ENCODE measurements around the gene SULT1A4.
"Not testable (repeated sequence)": the region's sequence is repeated elsewhere in the genome, so short reads cannot be mapped to it uniquely, and the experiment has no call there.

The SULT1A4 gene

DNA sequence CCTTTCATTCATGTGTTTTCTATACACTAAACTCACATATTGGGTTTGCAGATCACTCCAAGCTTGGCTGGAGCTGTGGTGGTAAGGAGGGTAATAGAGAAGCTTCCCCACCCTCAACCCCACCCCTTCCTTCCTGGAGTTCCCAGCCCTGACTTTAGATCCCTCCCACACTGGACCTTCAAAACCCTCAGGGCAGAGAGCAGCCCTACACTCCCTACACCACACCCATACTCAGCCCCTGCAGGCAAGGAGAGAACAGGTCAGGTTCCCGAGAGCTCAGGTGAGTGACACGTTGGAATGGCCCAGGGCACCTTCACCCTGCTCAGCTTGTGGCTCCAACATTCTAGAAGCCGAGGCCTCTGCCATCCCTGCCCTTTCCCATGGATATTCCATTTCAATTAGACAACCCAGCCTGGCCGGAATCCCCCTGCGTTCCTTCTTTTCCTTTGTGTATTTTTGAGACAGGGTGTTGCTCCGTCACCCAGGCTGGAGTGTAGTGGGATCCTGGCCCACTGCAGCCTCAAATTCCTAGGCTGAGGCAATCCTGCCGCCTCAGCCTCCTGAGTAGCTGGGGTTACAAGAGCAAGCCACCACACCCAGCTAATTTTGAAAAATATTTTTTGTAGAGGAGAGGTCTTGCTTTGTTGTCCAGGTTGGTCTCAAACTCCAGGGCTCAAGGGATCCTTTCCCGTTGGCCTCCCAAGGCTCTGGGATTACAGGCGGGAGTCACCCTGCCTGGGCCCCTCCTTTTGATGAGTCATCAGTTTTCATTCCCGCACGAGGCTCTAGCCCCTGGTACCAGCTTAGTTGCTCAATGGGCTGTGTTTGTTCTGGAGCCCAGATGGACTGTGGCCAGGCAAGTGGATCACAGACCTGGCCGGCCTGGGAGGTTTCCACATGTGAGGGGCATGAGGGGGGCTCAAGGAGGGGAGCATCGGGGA is at the start of gene SULT1A4:
TSS of gene SULT1A4 (plus strand) at position 208 of the 941 bp plus-strand sequence. CDS start 1,473 bp downstream, outside the sequence.
- DNase-seq = not testable (repeated sequence)

DNA sequence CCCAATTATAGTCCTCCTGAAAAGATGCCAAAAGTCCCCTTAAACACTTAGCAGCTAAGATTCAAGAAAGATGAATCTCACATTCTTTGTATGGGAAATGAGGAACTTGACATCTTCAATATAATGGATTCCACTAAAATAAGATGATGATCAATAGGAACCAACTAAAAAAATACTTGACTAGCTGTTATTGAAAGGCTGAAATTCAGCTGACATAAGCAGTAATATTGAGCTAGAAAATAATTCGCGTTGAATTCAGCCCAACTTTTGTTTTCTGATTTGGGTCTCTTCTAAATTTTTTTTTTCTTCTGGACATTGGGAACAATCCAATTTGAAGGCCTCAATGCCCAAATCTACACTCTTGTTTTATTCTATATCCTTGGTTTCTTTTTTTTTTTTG is 36.1 kb upstream of the SULT1A4 start:
- DNase-seq = not testable (repeated sequence)

DNA sequence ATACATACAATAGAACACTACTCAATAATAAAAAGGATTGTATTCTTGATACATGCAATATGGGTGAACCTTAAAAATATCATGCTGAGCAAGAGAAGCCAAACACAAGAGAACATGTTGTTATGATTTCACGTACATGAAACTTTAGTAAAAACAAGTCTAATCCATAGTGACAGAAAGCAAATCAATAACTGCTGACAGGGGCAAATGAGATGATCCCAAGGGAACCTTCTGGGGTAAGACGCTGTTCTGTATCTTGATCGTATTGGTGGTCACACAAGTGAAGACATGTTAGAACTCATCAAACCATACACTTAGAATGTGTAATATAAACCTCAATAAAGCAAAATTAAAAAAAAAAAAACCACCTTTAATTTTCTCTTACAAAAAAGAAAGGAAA is 34.3 kb upstream of the SULT1A4 start:
- not testable (repeated sequence) for DNase-seq

DNA sequence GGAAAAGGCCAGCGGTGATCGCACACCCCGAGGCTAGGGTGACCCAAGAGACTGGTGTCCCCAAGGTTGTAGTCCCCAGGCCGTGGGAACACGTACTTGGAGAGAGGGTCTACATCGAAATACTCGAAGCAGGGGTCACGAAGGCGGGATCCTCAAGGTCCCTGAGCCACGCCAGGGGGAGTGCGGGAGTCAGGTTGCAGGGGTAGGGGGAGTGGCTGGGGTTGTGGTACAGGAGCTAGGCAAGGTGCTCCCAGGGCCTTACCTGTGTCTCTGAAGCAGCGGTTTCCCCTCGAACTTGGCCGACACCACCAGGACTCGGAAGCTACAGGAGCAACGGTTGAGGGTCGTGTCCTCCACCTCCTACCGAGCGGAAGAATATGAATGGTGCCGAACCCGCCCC is 6.0 kb upstream of the SULT1A4 start:
- not testable (repeated sequence) for DNase-seq

- not testable (repeated sequence) for DNase-seq
Measured at GRCh38 chr16:29454269-29454668, 5.4 kb upstream of the SULT1A4 start, which contains the start of the genes BOLA2 and SLX1B. Gene BOLA2 (minus strand): TSS chr16:29454351. CDS start chr16:29454253, 98 bp downstream. Gene SLX1B (plus strand): TSS chr16:29454533.

- not testable (repeated sequence) for DNase-seq
Measured at GRCh38 chr16:29454828-29455227, 4.9 kb upstream of the SULT1A4 start.

- DNase-seq = not testable (repeated sequence)
Measured at GRCh38 chr16:29457660-29458059, 2.1 kb upstream of the SULT1A4 start.

- DNase-seq = not testable (repeated sequence)
Measured at GRCh38 chr16:29460647-29461030, 926 bp downstream of the SULT1A4 start.

- not testable (repeated sequence) for DNase-seq
Measured at GRCh38 chr16:29465985-29466824, 6.5 kb downstream of the SULT1A4 start.

DNA sequence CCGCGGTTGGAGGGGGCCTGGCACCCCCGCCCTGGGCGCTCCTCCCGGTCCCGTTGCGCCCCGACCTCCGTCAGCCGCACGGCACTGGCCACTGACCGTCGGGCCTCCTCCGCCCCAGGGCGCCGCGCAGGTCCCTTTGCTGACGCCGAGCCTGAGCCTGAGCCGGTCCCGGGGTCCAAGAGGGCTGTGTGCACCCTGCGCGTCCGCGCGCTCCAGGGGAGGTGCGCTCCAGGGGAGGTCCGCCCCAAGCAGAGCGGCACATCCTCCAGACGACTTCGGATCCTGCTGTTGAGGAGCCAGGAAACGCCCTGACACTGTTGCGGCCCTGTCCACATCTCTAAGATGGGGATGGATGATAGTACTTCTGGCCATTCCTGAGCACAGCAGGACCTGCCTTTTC is 7.2 kb downstream of the SULT1A4 start:
- DNase-seq = not testable (repeated sequence)

- DNase-seq = not testable (repeated sequence)
Measured at GRCh38 chr16:29467654-29468366, 8.1 kb downstream of the SULT1A4 start.

GRCh38 chr16:29469660-29470059 is 9.9 kb downstream of the SULT1A4 start:
- DNase-seq = not testable (repeated sequence)

DNA sequence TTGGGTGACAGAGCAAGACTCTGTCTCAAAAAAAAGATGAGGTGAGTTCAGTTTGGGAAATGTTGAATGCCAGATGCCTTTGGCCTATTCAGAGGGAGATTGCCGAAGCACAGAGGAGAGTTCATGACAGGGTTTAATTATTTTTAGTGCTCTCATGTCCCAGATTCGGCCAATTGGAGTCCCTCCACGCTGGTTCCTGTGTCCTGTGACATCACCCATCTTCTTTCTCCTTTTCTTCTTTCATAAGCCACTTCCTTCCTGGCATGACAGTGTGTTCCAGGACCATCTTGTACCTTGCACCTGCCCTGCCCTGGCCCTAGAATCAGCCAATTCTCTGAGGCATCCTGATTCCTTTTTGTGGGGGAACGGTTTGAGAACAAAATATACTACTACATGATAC is 12.4 kb downstream of the SULT1A4 start:
- not testable (repeated sequence) for DNase-seq

DNA sequence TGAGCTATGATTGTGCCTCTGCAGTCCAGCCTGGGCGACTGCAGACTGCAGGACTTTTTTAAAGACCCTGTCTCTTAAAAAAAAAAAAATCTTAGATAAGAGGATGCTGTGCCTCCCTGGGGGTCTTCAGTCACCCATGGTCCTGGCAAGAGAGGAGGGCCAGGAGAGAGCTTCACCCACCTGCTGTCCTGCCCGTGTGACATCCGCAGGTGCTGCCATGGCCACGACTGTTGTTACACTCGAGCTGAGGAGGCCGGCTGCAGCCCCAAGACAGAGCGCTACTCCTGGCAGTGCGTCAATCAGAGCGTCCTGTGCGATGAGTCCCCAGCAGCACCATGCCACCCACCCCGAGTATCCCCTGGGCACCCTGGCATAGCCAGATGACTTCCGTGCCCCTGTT is 22.6 kb downstream of the SULT1A4 start:
- not testable (repeated sequence) for DNase-seq

DNA sequence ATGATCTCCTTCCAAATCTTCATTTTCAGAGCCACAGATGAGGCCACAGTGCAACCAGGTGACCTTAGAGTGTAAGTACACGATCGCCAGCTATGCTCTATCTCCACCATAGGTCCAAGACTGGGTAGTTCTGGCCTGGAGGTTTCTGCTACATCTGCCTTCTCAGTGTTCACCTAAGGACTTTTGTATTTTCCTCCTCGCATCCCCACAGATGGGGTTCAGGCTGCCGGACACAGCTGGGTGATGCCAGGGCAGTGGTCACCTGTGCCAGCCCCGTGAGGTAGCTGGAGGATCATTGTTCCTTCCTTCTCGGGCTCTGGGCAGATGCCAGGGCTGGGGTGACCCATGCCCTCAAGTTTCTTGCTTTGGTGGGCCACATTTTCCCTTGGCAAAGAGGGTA is 46.6 kb downstream of the SULT1A4 start, which contains the start of gene NPIPB12:
TSS of gene NPIPB12 (minus strand) at position 101 of the 400 bp plus-strand sequence.
- not testable (repeated sequence) for DNase-seq

Measured in NCI-H1930 (cell line).